GM18499 (cell line): ENCODE results near the gene C19orf12.

Source experiments
- ATAC-seq: cut with Tn5 transposase; IDR thresholded peaks from one replicate; pipeline ENCODE4 v1.9.1; 2021; ENCODE audit warnings: moderate number of reproducible peaks; ENCODE audit not compliant: insufficient read depth, unreplicated experiment

Gene C19orf12

DNA sequence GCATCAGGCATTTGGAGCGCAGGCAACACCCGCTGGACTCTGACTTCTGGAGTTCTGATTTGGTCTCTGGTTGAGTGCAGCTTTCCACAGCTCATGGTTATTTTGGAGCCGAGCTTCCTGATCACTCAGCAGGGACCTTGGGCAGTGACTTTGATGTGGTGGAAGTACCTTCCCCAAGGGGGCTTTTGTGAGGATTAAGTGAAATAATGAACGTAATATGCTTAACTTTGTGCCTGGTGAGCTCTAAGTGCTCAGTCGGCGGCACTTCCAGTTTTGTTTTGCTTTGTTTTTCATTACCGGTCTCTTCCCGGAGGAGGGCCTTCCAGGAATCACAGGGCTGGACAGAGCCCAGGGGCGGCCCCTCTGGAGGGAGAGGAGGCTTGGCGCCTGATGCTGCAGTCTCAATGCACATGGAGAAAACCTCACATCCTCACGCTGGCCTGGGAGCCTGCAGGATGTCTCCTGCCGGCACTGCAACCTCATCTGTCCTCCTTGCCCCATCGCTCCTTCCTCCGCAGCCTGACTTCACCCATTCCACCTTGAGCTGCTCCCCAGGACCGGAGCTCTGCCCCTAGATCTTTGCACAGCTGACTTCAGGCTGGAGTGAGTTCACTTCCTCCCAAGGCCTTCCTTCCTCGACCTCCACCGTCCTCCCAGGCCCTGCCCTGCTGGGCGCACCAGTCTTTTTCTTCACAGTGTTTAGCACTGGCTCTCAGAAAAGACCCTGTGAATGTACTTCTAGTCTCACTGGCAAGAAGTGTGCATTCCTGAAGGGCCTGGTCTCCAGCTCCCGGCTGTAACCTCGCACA is 48.3 kb downstream of the C19orf12 start:
- no peak for ATAC-seq

DNA sequence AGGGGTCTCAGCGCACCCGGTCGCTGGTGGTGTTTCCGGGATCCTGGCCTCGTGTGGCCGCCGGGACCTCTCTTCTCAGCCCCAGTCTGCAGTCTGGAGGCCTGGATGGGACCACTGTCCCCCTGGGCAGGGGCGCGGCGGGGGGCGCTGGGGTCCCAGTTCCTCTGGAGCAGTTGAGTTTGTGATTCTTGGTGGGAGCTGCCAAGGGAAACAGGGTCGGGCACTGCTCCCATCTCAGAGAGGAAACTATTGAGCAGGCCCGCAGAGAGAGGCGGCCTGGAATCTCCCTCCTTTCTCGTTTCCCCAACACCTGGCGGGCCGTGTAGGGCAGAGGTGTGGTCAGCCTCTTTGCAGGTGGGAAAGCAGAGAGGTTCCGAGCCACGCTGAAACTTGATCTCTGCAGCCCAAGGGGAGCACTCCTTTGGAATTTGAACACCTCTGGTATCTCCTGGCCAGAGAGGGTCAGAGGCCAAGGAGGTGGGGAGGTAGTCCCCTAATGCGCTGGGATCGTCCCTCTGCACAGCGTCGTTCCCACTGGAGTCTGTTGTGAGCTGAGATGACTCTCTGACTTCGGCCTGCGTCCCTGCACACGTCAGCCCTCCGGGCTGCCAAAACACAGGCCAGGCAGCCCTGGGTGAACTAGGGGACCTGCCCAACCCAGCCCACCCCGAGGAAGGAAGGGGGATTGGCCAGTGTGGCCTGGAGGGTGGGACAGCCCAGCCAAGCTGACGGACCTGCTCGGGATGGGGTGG is 49.1 kb downstream of the C19orf12 start:
- no peak for ATAC-seq

- peak; percentile 46 for ATAC-seq
These were observed 49.7 kb downstream of the C19orf12 start, which contains the start of gene PLEKHF1 for GRCh38 chr19:29665215-29665825. PLEKHF1 (plus strand) TSS chr19:29665461; CDS start chr19:29673840, 8,379 bp downstream.

- peak; percentile 18 for ATAC-seq
These were observed 50.3 kb downstream of the C19orf12 start for GRCh38 chr19:29664753-29665214.

GRCh38 chr19:29663861-29664752 is 51.0 kb downstream of the C19orf12 start:
- no peak for ATAC-seq

DNA sequence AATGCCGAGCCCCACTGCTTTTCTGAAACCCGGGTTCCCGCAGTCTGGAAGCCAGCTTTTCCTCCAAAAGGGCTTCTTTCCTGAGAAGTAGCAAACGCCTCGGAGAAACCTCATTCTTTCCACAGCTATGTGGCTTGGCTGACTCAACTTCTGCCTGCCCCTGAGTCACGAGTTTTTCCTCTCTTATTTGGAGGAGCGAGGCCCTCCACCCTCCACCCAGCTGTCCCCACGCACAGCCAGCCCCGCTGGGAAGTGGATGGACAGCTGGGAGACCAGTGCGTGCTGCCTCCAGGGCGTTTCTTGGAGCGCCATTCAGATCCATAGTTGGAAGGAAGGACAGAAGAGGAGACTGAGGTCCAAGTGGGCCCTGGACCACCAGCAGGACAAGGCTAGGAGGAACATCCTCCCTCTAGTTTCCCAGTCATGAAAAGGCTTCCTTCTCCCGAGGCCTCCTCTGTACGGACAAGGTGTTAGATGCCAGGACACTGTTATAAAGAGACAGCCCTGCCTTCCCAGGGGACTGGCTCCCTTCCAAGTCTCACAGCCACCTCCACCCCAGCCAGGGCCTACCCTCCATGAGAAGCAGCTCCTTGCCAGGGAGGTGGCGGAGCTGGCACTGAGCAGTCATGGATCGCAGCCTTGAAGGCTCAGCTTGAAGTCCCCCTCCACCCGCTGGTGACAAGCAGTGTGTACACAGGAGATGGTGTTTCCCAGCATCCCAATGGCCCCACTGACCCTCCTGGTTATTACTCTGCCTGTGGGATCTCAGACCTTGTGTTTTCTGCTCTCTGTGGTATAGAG is 52.3 kb downstream of the C19orf12 start:
- no peak for ATAC-seq

DNA sequence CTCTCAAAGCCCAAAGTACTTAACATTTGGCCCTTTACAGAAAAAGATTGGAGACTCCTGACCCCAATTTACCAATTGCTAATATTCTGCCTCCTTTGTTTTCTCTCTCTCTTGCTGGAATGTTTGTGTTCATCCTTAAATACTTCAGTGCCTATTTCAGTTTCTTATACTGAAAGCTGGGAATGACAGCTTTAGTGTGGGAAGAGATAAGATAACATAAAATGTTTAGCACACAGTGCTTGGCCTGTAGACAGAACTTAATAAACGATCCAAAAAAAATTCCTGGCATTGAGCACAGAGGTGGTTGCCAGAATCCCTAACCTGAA is 52.8 kb downstream of the C19orf12 start:
- no peak for ATAC-seq

DNA sequence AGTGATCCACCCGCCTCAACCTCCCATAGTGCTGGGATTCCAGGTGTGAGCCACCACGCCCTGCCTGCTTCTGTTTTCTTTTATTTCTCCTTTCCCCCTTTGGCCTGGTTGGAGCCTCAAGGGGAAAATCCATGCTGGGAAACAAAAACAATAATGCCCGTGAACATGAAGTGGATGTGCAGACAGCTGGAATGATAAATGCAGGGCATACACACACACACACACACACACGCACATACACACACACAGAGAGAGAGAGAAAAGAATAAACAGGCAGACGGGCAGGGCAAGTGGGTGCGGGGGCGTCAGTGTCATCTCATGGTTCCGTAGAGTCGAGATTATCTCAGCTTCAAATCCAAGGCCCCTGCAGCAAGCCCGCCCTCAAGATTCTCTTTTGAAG is 54.2 kb downstream of the C19orf12 start:
- ATAC-seq = no peak

- no peak for ATAC-seq
These were observed 56.7 kb downstream of the C19orf12 start for GRCh38 chr19:29658221-29658991.

DNA sequence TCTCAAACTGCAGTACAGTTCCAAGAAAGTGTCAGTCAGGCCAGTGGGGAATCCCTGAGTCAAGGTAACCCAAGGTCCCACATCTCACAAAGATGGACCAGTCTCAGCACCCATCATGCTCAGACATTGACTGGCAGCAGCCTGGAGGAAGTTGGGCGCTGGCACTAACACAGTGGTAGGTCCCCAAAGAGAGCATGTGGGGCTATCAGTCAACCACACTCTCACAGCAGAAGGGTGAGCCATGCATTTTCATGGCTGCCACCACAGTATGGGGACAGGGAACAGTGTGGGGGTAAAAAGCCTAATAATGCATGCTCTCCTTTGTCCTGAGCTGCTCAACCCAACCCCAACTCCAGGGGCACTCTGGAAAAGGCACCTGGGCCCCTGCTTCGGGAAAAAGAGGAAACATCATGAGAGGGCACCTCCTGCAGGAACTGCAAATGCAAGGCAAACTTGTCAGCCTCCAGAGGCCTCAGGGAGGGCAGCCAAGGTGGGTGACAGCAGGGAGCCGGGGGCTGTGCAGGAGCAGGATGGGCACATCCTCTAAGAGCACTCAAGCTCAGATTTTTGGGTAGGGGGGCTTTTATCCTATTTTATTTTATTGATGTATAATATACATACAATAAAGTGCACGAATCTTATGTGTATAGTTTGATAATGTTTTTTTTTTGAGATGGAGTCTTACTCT is 59.3 kb downstream of the C19orf12 start:
- no peak for ATAC-seq

DNA sequence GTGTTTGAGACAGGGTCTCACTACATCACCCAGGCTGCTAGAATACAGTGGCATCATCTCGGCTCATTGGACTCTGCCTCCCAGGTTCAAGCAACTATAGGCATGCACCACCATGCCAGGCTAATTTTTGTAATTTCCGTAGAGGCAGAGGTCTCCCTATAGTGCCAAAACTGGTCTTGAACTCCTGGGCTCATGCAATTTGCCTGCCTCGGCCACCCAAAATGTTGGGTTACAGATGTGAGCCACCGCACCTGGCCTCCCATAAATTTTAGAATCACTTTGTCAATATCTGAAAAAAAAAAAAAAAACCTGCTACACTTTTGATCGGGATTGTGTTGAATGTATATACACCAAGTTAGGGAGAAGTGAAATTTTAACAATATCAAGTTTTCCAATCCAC is 61.7 kb downstream of the C19orf12 start:
- ATAC-seq = no peak

DNA sequence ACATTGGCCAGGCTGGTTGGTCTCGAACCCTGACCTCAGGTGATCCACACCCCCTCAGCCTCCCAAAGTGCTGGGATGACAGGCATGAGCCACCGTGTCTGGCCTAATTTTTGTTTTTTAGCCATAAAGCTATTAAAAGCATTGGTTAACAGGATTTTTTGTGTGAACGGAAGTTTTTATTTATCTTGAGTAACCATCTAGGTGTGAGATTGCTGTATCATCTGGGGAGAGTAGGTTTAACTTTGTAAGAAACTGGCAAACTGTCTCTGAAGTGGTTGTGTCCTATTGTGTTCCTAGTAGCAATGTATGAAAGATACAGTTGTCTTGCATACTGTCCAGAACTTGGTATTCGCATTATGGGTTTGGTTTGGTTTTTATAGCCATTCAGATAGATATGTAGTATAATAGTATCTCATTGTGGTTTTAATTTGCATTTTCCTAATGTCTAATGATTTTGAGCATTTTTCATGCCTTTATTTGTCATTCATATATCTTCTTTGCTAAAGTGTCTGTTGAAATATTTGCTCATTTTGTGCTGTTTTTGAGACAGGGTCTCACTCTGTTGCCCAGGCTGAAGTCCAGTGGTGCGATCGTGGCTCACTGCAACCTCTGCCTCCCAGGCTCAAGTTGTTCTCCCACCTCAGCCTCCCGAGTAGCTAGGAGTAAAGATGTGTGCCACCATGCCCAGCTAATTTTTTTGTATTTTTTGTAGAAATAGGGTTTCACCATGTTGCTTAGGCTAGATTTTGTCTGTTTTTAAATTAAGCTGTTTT is 63.3 kb downstream of the C19orf12 start:
- no peak for ATAC-seq

DNA sequence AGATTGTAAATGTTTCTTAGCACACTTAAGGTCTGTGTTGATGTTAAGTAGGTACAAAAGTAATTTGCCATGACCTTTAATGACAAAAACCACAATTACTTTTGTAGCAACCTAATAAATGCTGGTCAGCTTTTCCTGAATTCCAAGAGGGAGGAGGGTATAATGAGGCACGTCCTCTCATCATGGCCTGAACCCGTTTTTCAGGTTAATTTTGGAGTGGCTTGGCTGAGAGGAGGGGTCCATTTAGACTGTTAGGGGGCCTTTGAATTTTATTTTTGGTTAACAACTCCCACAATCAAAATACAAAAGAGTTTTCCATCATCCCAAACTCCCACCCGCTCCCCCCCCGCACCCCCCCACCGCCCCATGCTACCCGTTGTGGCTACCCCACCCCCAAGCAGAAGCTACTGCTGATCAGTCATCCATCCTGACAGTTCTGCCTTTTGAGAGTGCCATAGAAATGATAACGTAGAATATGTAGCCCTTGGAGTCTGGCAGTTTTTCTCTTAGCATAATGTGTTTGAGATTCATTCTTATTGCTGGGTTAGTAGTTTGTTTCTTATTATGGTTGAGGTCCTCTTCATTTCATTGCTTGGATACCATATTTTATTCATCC is 64.2 kb downstream of the C19orf12 start:
- ATAC-seq = no peak
